ENCODE data around the gene CFAP53.
"Not testable (repeated sequence)": the region's sequence is repeated elsewhere in the genome, so short reads cannot be mapped to it uniquely, and the experiment has no call there.

CFAP53 gene

GRCh38 chr18:50266248-50266704, at the start of gene CFAP53:
TSS of gene CFAP53 (minus strand) at chr18:50266495. CDS start at chr18:50266404, 91 bp downstream.
- DNase-seq, result peak in 54 of 56 donors; percentile 18 to 91 (median 77)

GRCh38 chr18:50315100-50315871, 49.0 kb upstream of the CFAP53 start:
- no peak for DNase-seq

GRCh38 chr18:50313873-50314460, 47.7 kb upstream of the CFAP53 start:
- DNase-seq, result no peak

- no peak for DNase-seq
These were observed 46.8 kb upstream of the CFAP53 start for GRCh38 chr18:50313031-50313607.

GRCh38 chr18:50312296-50313030, 46.2 kb upstream of the CFAP53 start:
- DNase-seq, result no peak

GRCh38 chr18:50311650-50312049, 45.4 kb upstream of the CFAP53 start:
- no peak for DNase-seq

- no peak for DNase-seq
These were observed 43.8 kb upstream of the CFAP53 start for GRCh38 chr18:50310080-50310479.

- not testable (repeated sequence) for DNase-seq
These were observed 42.6 kb upstream of the CFAP53 start for GRCh38 chr18:50308851-50309250.

GRCh38 chr18:50307738-50308470, 41.6 kb upstream of the CFAP53 start:
- peak in 55 of 56 donors; percentile 5 to 91 (median 63) for DNase-seq

GRCh38 chr18:50307400-50307737, 41.1 kb upstream of the CFAP53 start:
- DNase-seq, result no peak

- DNase-seq, result no peak
These were observed 40.6 kb upstream of the CFAP53 start for GRCh38 chr18:50306944-50307343.

GRCh38 chr18:50301074-50301473, 34.8 kb upstream of the CFAP53 start:
- DNase-seq, result no peak

GRCh38 chr18:50299626-50300388, 33.5 kb upstream of the CFAP53 start:
- no peak for DNase-seq

- no peak for DNase-seq
These were observed 32.4 kb upstream of the CFAP53 start for GRCh38 chr18:50298443-50299284.

- peak in 48 of 56 donors; percentile 11 to 80 (median 49) for DNase-seq
These were observed 31.5 kb upstream of the CFAP53 start for GRCh38 chr18:50297621-50298442.

GRCh38 chr18:50293039-50293438, 26.7 kb upstream of the CFAP53 start:
- DNase-seq, result no peak

GRCh38 chr18:50289108-50289443, 22.8 kb upstream of the CFAP53 start:
- no peak for DNase-seq

- DNase-seq, result not testable (repeated sequence)
These were observed 22.2 kb upstream of the CFAP53 start for GRCh38 chr18:50288348-50289107.
